Osteoblast (primary cell): ENCODE data around the gene CALN1. TPM values are rescaled to one million over a fixed set of nuclear protein-coding genes. Genes with fewer than 3 reads are reported as not detected.

Experiments
- DNase-seq: peaks from one replicate; pipeline ENCODE4 v3.0.0; 2011; ENCODE audit warnings: low spot score, mixed read lengths; ENCODE audit not compliant: insufficient read length; ENCODE audit errors: missing footprints
- H2AFZ ChIP-seq: 2 replicates; pipeline ENCODE4 v1.6.0; 2011; ENCODE audit warnings: mild to moderate bottlenecking, low read length
- H3K27ac ChIP-seq: 2 replicates; pipeline ENCODE4 v1.5.1; 2011; ENCODE audit warnings: mild to moderate bottlenecking, low read depth, low read length, moderate library complexity
- H3K27me3 ChIP-seq: 2 replicates; pipeline ENCODE4 v1.6.0; 2012; ENCODE audit warnings: mild to moderate bottlenecking, control low read depth, inconsistent platforms, low read length, moderate library complexity; ENCODE audit not compliant: insufficient read depth
- H3K36me3 ChIP-seq: 2 replicates; pipeline ENCODE4 v1.5.1; 2011; ENCODE audit warnings: mild to moderate bottlenecking, low read length, control low read depth, moderate library complexity; ENCODE audit not compliant: insufficient read depth
- H3K4me1 ChIP-seq: 2 replicates; pipeline ENCODE4 v1.5.1; 2011; ENCODE audit warnings: mild to moderate bottlenecking, low read length, control low read depth, moderate library complexity; ENCODE audit not compliant: insufficient read depth
- H3K4me2 ChIP-seq: 2 replicates; pipeline ENCODE4 v1.6.0; 2011; ENCODE audit warnings: mild to moderate bottlenecking, low read length; ENCODE audit not compliant: insufficient read depth
- H3K4me3 ChIP-seq: fragments of 200-600 bp; sonication (generic); 3 replicates; pipeline ENCODE4 v1.5.1; 2012; ENCODE audit warnings: mild to moderate bottlenecking, low read length, inconsistent platforms; ENCODE audit not compliant: insufficient read depth
- H3K79me2 ChIP-seq: 2 replicates; pipeline ENCODE4 v1.6.0; 2012; ENCODE audit warnings: mild to moderate bottlenecking, low read length, control low read depth, inconsistent platforms; ENCODE audit not compliant: insufficient read depth
- H3K9me3 ChIP-seq: 2 replicates; pipeline ENCODE4 v1.5.1; 2011; ENCODE audit warnings: low read depth, low read length, control low read depth
- H4K20me1 ChIP-seq: 2 replicates; pipeline ENCODE4 v1.6.0; 2012; ENCODE audit warnings: mild to moderate bottlenecking, low read length, control low read depth; ENCODE audit not compliant: insufficient read depth
- CTCF ChIP-seq: IDR thresholded peaks from 2 replicates; pipeline ENCODE4 v1.5.1; 2011; ENCODE audit warnings: mild to moderate bottlenecking, low read depth, low read length, moderate library complexity; ENCODE audit errors: extremely low read depth
- total RNA-seq: library from RNA; depleted of rRNA; stranded (reverse); fragments of >200 nt; gene quantifications from 2 replicates; pipeline ENCODE4 v1.2.3, GENCODE V29; 2012

The CALN1 gene
- total RNA-seq, 1 donor, result not detected

- no peak for TF ChIP-seq CTCF
- Histone ChIP-seq H3K9me3 (no peaks in the 10 kb centered on the region), H4K20me1 (no peaks in the 10 kb centered on the region), H3K27me3 (no peaks in the 10 kb centered on the region), H3K27ac (no peak overlapping the region), H3K4me3 (no peak overlapping the region), H3K4me2 (no peak overlapping the region), H2AFZ (no peak overlapping the region), H3K36me3 (no peaks in the 10 kb centered on the region), H3K79me2 (no peaks in the 10 kb centered on the region), H3K4me1 (no peaks in the 10 kb centered on the region)
- DNase-seq, result no peak
These were observed 544.5 kb downstream of the CALN1 start for GRCh38 chr7:71867626-71868025.

- Histone ChIP-seq H3K27ac (no peak overlapping the region), H4K20me1 (no peaks in the 10 kb centered on the region), H3K79me2 (no peaks in the 10 kb centered on the region), H3K27me3 (no peaks in the 10 kb centered on the region), H2AFZ (no peak overlapping the region), H3K36me3 (no peaks in the 10 kb centered on the region), H3K4me3 (no peak overlapping the region), H3K4me2 (no peak overlapping the region), H3K4me1 (no peaks in the 10 kb centered on the region), H3K9me3 (no peaks in the 10 kb centered on the region)
- no peak for DNase-seq
- no peak for TF ChIP-seq CTCF
These were observed 547.0 kb downstream of the CALN1 start for GRCh38 chr7:71865172-71865571.

GRCh38 chr7:71864130-71864529 is 548.0 kb downstream of the CALN1 start:
- Histone ChIP-seq H2AFZ (no peak overlapping the region), H4K20me1 (no peaks in the 10 kb centered on the region)
- no peak for TF ChIP-seq CTCF

GRCh38 chr7:71860572-71860971 is 551.6 kb downstream of the CALN1 start:
- no peak overlapping the region for H3K4me2 ChIP-seq
- H3K36me3 ChIP-seq, result no peaks in the 10 kb centered on the region
- no peaks in the 10 kb centered on the region for H4K20me1 ChIP-seq
- H3K27ac ChIP-seq, result no peak overlapping the region
- no peaks in the 10 kb centered on the region for H3K79me2 ChIP-seq
- no peaks in the 10 kb centered on the region for H3K27me3 ChIP-seq
- no peak for DNase-seq
- no peak overlapping the region for H3K4me3 ChIP-seq
- H3K4me1 ChIP-seq, result no peaks in the 10 kb centered on the region
- H3K9me3 ChIP-seq, result no peaks in the 10 kb centered on the region
- TF ChIP-seq CTCF, result no peak
- H2AFZ ChIP-seq, result no peak overlapping the region

More at GRCh38 chr7:71864130-71864529, 548.0 kb downstream of the CALN1 start:
- H3K4me2 ChIP-seq, result no peak overlapping the region
- H3K9me3 ChIP-seq, result no peaks in the 10 kb centered on the region
- H3K79me2 ChIP-seq, result no peaks in the 10 kb centered on the region
- no peak overlapping the region for H3K27ac ChIP-seq
- H3K36me3 ChIP-seq, result no peaks in the 10 kb centered on the region
- H3K4me1 ChIP-seq, result no peaks in the 10 kb centered on the region
- no peaks in the 10 kb centered on the region for H3K27me3 ChIP-seq
- no peak for DNase-seq
- H3K4me3 ChIP-seq, result no peak overlapping the region
